ENCODE data around the gene TLL1. TPM values are rescaled to one million over a fixed set of nuclear protein-coding genes. Genes with fewer than 3 reads are reported as not detected.

Gene TLL1
- total RNA-seq, 1 experiment from 2014 or later: 0.37 TPM

DNA sequence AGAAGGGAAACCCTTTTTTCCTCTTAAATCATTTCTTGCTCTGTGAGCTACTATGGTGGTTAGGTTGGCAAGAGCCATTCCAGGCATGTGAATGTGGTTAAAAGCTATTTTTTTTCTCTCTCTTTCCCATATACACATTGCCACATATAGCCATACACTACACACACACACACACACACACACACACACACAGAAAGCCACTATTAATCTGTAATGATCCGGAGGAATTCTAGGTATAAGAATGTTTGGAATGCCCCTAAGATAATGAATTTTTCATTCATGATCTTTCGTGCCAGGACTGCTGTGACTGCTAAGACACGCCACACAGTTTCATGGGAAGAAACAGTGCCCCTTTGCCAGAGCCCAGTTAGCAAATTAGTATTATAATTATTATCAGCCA is 21.8 kb upstream of the TLL1 start:
- no TSS peak for BruUV-seq (replicated peaks)
- no peaks in the 10 kb centered on the region for H3K9me3 ChIP-seq (ENCODE audit: control insufficient read depth in 1 of 2, insufficient read depth in 1 of 2, low read depth in 1 of 2, low read length in 2 of 2)
- ATAC-seq (no peak), DNase-seq (ENCODE audit: low read depth, low spot score) (no peak)
- no peak overlapping the region for H2AFZ ChIP-seq (ENCODE audit: low read depth, low read length, poor library complexity, severe bottlenecking)
- no peaks in the 10 kb centered on the region for H4K20me1 ChIP-seq (ENCODE audit: insufficient read depth)
- no peak overlapping the region for H3K27ac ChIP-seq (ENCODE audit: low read depth, low read length)
- no peaks in the 10 kb centered on the region for H3K9me2 ChIP-seq (ENCODE audit: insufficient read depth)
- CTCF ChIA-PET: no interaction called here
- no peaks in the 10 kb centered on the region for H3K36me3 ChIP-seq (ENCODE audit: control insufficient read depth in 1 of 2, insufficient read depth in 2 of 2, low read length in 2 of 2)
- no peaks in the 10 kb centered on the region for H3K79me2 ChIP-seq (ENCODE audit: insufficient read depth, low read length)
- H3K4me3 ChIP-seq (replicated peaks in 1 of 2; ENCODE audit: low read depth in 1 of 2, low read length in 2 of 2): no peak overlapping the region
- POLR2A ChIA-PET: no interaction called here
- RAD21 ChIA-PET (ENCODE audit: low non-redundant PET in 1 of 2, low total read pairs in 2 of 2, uncharacterized antibody in 2 of 2, unreplicated experiment in 2 of 2): no interaction called here
- no peak overlapping the region for H3K9ac ChIP-seq (ENCODE audit: low read length)
- intact Hi-C loops (cut with micrococcal nuclease): no loop called here
- H3K27me3 ChIP-seq (ENCODE audit: insufficient read depth, low read length): no peaks in the 10 kb centered on the region
- TF ChIP-seq JUND (IDR thresholded peaks at IDR 0.05) (no peak), ELF1 (IDR thresholded peaks at IDR 0.05; ENCODE audit: borderline replicate concordance, low read depth) (no peak), ZFX (IDR thresholded peaks at IDR 0.05) (no peak), EZH2phosphoT487 (IDR thresholded peaks at IDR 0.05; ENCODE audit: borderline replicate concordance) (no peak)
- no peak overlapping the region for H3K4me2 ChIP-seq (ENCODE audit: low read length)
- H3K4me1 ChIP-seq (ENCODE audit: control insufficient read depth in 1 of 2, insufficient read depth in 2 of 2, low read length in 2 of 2): no peaks in the 10 kb centered on the region

DNA sequence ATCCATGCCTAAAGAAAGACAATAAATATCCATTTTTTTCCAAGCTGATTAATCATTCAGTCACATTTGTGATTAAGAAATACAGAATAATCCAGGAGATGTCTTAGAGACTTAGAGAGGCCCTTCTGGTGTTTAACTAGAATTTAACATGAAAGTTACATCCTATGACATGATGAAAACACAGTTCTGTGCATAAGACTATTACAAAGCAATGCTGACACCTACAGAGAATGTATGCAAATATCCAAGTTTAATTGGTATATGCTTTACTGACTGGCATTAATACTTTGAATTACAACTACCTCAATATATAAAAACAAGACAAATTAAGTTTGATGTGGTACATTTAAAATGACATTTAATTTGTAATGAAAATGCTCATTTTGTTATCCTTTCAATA is 17.8 kb upstream of the TLL1 start:
- Histone ChIP-seq H3K9ac (ENCODE audit: low read length) (no peak overlapping the region), H3K4me3 (replicated peaks in 1 of 2; ENCODE audit: low read depth in 1 of 2, low read length in 2 of 2) (no peak overlapping the region), H3K4me1 (ENCODE audit: control insufficient read depth in 1 of 2, insufficient read depth in 2 of 2, low read length in 2 of 2) (no peaks in the 10 kb centered on the region), H2AFZ (ENCODE audit: low read depth, low read length, poor library complexity, severe bottlenecking) (no peak overlapping the region), H4K20me1 (ENCODE audit: insufficient read depth) (no peaks in the 10 kb centered on the region), H3K9me3 (ENCODE audit: control insufficient read depth in 1 of 2, insufficient read depth in 1 of 2, low read depth in 1 of 2, low read length in 2 of 2) (no peaks in the 10 kb centered on the region), H3K4me2 (ENCODE audit: low read length) (no peak overlapping the region), H3K36me3 (ENCODE audit: control insufficient read depth in 1 of 2, insufficient read depth in 2 of 2, low read length in 2 of 2) (no peaks in the 10 kb centered on the region), H3K27ac (ENCODE audit: low read depth, low read length) (no peak overlapping the region), H3K27me3 (ENCODE audit: insufficient read depth, low read length) (no peaks in the 10 kb centered on the region), H3K79me2 (ENCODE audit: insufficient read depth, low read length) (no peaks in the 10 kb centered on the region), H3K9me2 (ENCODE audit: insufficient read depth) (no peaks in the 10 kb centered on the region)
- intact Hi-C loops (cut with micrococcal nuclease): no loop called here
- no TSS peak for BruUV-seq (replicated peaks)
- ChIA-PET RAD21 (ENCODE audit: low non-redundant PET in 1 of 2, low total read pairs in 2 of 2, uncharacterized antibody in 2 of 2, unreplicated experiment in 2 of 2) (no interaction called here), POLR2A (no interaction called here), CTCF (no interaction called here)
- ATAC-seq (no peak), DNase-seq (ENCODE audit: low read depth, low spot score) (no peak)
- no peak for TF ChIP-seq SRF (IDR thresholded peaks at IDR 0.05; ENCODE audit: low read depth)
- peak; percentile 20; the same call in 1 of the 2 replicates for TF ChIP-seq RAD21 (IDR thresholded peaks at IDR 0.05; ENCODE audit: low read depth)

All from HCT116 (cell line).